Cardiac fibroblast (primary cell): ENCODE data around the gene ZNF410.
"Not testable (repeated sequence)": the region's sequence is repeated elsewhere in the genome, so short reads cannot be mapped to it uniquely, and the experiment has no call there.

ENCODE experiments used
- DNase-seq, 2 donors: peaks; one replicate each; pipeline versions ENCODE4 v3.0.0 to v3.0.0-alpha.2; 2010; ENCODE audit warnings: low read depth in 2 of 2
- H3K4me3 ChIP-seq, 2 donors: replicated peaks in 1 of 2; 1 replicate in 1 of 2; 2 replicates in 1 of 2; pipeline ENCODE4 v1.5.1; 2011; ENCODE audit warnings: low read depth in 2 of 2, low read length in 2 of 2, mild to moderate bottlenecking in 2 of 2, moderate library complexity in 1 of 2
- TF ChIP-seq, protein P1 (sequence below): IDR thresholded peaks from one replicate; pipeline ENCODE4 v1.5.1; 2011; ENCODE audit warnings: low read depth, mild to moderate bottlenecking, low read length, inconsistent platforms

Gene ZNF410

GRCh38 chr14:73903028-73903427 is 16.4 kb downstream of the ZNF410 start:
- DNase-seq: peak in 1 of 2 donors; percentile 48
- no peak overlapping the region for H3K4me3 ChIP-seq
- TF ChIP-seq, protein P1, sequence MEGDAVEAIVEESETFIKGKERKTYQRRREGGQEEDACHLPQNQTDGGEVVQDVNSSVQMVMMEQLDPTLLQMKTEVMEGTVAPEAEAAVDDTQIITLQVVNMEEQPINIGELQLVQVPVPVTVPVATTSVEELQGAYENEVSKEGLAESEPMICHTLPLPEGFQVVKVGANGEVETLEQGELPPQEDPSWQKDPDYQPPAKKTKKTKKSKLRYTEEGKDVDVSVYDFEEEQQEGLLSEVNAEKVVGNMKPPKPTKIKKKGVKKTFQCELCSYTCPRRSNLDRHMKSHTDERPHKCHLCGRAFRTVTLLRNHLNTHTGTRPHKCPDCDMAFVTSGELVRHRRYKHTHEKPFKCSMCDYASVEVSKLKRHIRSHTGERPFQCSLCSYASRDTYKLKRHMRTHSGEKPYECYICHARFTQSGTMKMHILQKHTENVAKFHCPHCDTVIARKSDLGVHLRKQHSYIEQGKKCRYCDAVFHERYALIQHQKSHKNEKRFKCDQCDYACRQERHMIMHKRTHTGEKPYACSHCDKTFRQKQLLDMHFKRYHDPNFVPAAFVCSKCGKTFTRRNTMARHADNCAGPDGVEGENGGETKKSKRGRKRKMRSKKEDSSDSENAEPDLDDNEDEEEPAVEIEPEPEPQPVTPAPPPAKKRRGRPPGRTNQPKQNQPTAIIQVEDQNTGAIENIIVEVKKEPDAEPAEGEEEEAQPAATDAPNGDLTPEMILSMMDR: no peak

GRCh38 chr14:73909681-73910080 is 23.0 kb downstream of the ZNF410 start:
- TF ChIP-seq, protein P1: no peak
- H3K4me3 ChIP-seq: no peak overlapping the region
- no peak for DNase-seq

DNA sequence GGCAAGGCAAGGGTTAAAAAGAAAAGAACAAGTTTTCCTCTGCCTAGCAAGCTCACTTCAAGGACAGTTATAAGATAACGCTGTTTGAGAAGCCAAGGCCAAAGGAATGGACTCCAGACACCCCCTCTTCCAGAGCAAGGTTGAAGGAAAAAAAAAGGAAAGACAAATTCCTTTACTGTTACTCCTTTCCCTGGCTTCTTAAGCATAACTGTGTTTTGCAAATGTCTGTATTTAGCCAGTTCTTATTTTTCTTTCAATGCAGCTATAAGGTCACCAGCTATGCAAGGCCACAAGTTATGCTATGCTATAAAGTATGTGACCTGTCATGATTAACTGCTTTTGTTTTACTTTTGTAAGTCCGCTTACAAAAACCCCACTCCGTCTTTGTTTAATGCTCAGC is 26.6 kb downstream of the ZNF410 start:
- peak; percentile 26 to 67 for DNase-seq
- TF ChIP-seq, protein P1: no peak
- no peak overlapping the region for H3K4me3 ChIP-seq

GRCh38 chr14:73916324-73916723 is 29.7 kb downstream of the ZNF410 start:
- H3K4me3 ChIP-seq: no peak overlapping the region
- TF ChIP-seq, protein P1: no peak
- no peak for DNase-seq

- not testable (repeated sequence) for H3K4me3 ChIP-seq, DNase-seq
Measured at GRCh38 chr14:73919457-73919856, 32.8 kb downstream of the ZNF410 start.

DNA sequence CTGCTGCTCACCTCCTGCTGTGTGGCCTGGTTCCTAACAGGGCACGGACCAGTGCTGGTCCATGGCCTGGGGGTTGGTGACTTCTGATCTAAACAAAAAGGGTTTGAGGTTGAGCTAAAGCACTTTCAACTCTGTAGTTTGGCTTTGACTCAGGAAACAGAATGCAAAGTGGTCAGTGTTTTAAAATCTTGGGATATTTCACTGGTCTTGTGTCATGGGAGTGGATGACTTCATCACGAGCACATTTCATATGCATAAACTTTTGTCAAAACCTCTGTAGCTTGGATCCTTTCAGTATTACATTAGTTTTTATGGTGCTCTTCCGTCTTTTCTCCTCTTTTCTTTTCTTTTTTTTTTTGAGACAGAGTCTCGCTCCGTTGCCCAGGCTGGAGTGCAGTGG is 37.7 kb downstream of the ZNF410 start:
- no peak for DNase-seq
- TF ChIP-seq, protein P1: no peak
- no peak overlapping the region for H3K4me3 ChIP-seq

DNA sequence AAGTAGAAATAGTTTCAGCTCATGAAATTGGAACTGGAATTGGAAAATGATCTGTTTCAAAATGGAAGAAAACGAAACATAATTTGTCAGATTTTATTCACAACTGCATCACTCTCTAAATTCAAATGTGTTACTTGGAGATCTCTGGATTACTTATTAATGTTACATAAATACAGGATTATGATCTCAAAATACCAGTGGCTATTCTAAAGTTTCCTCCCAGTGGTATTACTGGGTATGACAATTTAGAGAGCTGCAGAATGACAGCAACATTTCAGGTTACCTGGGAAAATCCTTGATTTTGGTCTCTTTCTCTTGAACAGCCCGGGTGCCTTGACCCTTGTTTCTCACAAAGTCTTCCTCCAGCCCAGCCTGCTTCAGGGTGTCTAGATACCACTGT is 49.0 kb downstream of the ZNF410 start:
- no peak overlapping the region for H3K4me3 ChIP-seq
- TF ChIP-seq, protein P1: peak; percentile 22
- peak; percentile 11 to 26 for DNase-seq

DNA sequence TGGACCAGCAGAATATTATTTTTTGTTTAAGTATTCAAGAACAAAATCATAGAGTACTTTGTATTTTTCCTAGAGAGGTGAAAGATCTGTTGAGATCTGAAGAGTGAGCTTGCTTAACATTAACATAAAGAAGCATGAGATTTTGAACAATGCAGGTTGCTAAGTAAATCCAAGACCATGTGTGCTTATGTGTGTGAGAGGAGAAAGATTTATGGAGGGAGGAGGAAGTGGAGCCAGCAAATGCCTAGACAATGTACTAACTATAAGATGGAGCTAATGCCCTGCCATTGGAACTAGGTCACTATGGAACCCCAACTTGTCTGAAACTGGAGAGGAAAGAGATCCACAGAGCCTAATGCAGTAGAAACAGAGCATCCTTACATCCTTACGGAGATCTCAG is 49.9 kb downstream of the ZNF410 start:
- TF ChIP-seq, protein P1: no peak
- DNase-seq: no peak

More for the DNA sequence above, 49.9 kb downstream of the ZNF410 start:
- H3K4me3 ChIP-seq: no peak overlapping the region
